PC-3 (cell line): ENCODE data around the gene AGAP1. TPM values are rescaled to one million over a fixed set of nuclear protein-coding genes. Genes with fewer than 3 reads are reported as not detected.

Experiments
- ATAC-seq: fragments of 200-7000 bp; cut with Tn5 transposase; 2 replicates; pipeline ENCODE4 v1.9.1; 2020; ENCODE audit warnings: mild to moderate bottlenecking, moderate library complexity
- BruUV-seq: library from RNA; stranded (reverse); fragments of 400-500 nt; replicated peaks from 2 replicates; lab custom pipeline; 2021; lab: Mats Ljungman, UMichigan
- CTCF ChIA-PET: fragments of 300-600 bp; sonication (Branson Sonifier 250); formaldehyde crosslinking; loops from one replicate; lab custom pipeline; 2022; ENCODE audit warnings: antibody characterized with exemption; lab: Charles Lee
- POLR2A ChIA-PET: fragments of 300-600 bp; sonication (Branson Sonifier 250); formaldehyde crosslinking; loops from one replicate; lab custom pipeline; 2022; ENCODE audit warnings: antibody characterized with exemption; ENCODE audit not compliant: unreplicated experiment; lab: Charles Lee
- DNase-seq: peaks from one replicate; pipeline ENCODE4 v3.0.0-alpha.2; 2015
- H2AFZ ChIP-seq: fragments of 300-600 bp; sonication (generic); 2 replicates; pipeline ENCODE4 v1.6.0; 2016; ENCODE audit warnings: antibody characterized with exemption, low read length
- H3F3A ChIP-seq: fragments of 300-600 bp; sonication (generic); one replicate; pipeline ENCODE4 v1.6.0; 2017; ENCODE audit warnings: antibody characterized with exemption, low read length, control low read depth, mild to moderate bottlenecking; ENCODE audit not compliant: unreplicated experiment
- H3K27ac ChIP-seq: fragments of 300-600 bp; sonication (generic); 2 replicates; pipeline ENCODE4 v1.5.1; 2016; ENCODE audit warnings: mild to moderate bottlenecking, low read length
- H3K27me3 ChIP-seq: fragments of 300-600 bp; sonication (generic); 2 replicates; pipeline ENCODE4 v1.6.1; 2016; ENCODE audit warnings: low read length, mixed read lengths
- H3K36me3 ChIP-seq: fragments of 300-600 bp; sonication (generic); 2 replicates; pipeline ENCODE4 v1.6.1; 2016; ENCODE audit warnings: low read depth, mixed run types, low read length, mixed read lengths
- H3K4me1 ChIP-seq: fragments of 300-600 bp; sonication (generic); 2 replicates; pipeline ENCODE4 v1.5.1; 2016; ENCODE audit warnings: low read length; ENCODE audit not compliant: insufficient read depth
- H3K4me2 ChIP-seq: fragments of 300-600 bp; sonication (generic); 2 replicates; pipeline ENCODE4 v1.6.0; 2016; ENCODE audit warnings: low read length
- H3K4me3 ChIP-seq: fragments of 300-600 bp; sonication (generic); 2 replicates; pipeline ENCODE4 v1.5.1; 2016; ENCODE audit warnings: mild to moderate bottlenecking, low read length, mixed read lengths
- H3K79me2 ChIP-seq: fragments of 300-600 bp; sonication (generic); 2 replicates; pipeline ENCODE4 v1.6.1; 2017; ENCODE audit warnings: low read length, mixed read lengths
- H3K9ac ChIP-seq: fragments of 300-600 bp; sonication (generic); 2 replicates; pipeline ENCODE4 v1.6.0; 2016; ENCODE audit warnings: mild to moderate bottlenecking, low read length
- H3K9me2 ChIP-seq: fragments of 300-600 bp; sonication (generic); replicated peaks from 2 replicates; pipeline ENCODE4 v1.6.1; 2016; ENCODE audit warnings: mixed run types, low read length, mixed read lengths
- H3K9me3 ChIP-seq: fragments of 300-600 bp; sonication (generic); 2 replicates; pipeline ENCODE4 v1.6.1; 2016; ENCODE audit warnings: low read length, mixed read lengths
- H4K20me1 ChIP-seq: fragments of 300-600 bp; sonication (generic); 2 replicates; pipeline ENCODE4 v1.6.1; 2016; ENCODE audit warnings: low read length, mixed read lengths
- CTCF ChIP-seq: fragments of 300-600 bp; sonication (generic); conservative IDR thresholded peaks from 2 replicates; pipeline ENCODE4 v1.5.1; 2017; ENCODE audit warnings: antibody characterized with exemption, low read depth, mild to moderate bottlenecking, low read length
- EZH2 ChIP-seq: fragments of 300-600 bp; sonication (generic); IDR thresholded peaks from one replicate; pipeline ENCODE4 v1.6.1; 2017; ENCODE audit warnings: antibody characterized with exemption, mild to moderate bottlenecking, low read length; ENCODE audit not compliant: unreplicated experiment
- EZH2phosphoT487 ChIP-seq: fragments of 300-600 bp; sonication (generic); IDR thresholded peaks from 2 replicates; pipeline ENCODE4 v1.6.1; 2018; ENCODE audit warnings: mild to moderate bottlenecking, antibody characterized with exemption, low read length, borderline replicate concordance
- intact Hi-C: fragments of 100-400 bp; cut with micrococcal nuclease; formaldehyde crosslinking; loops from 2 replicates; pipeline ENCODE4 v1.9.0; 2023
- total RNA-seq: library from RNA; depleted of rRNA; stranded (reverse); fragments of >200 nt; gene quantifications from 2 replicates; pipeline ENCODE4 v1.2.3, GENCODE V29; 2014

AGAP1 gene
- total RNA-seq, 1 experiment from 2014 or later: 31.0 TPM

GRCh38 chr2:235445116-235445515, 48.7 kb upstream of the AGAP1 start:
- no peaks in the 10 kb centered on the region for H3K79me2 ChIP-seq
- no peaks in the 10 kb centered on the region for H3F3A ChIP-seq
- ChIA-PET POLR2A (no interaction called here), CTCF (no interaction called here)
- H2AFZ ChIP-seq: no peak overlapping the region
- no peak overlapping the region for H3K9ac ChIP-seq
- H3K36me3 ChIP-seq: no peaks in the 10 kb centered on the region
- no peak for TF ChIP-seq EZH2
- no peak for TF ChIP-seq CTCF
- no peak for TF ChIP-seq EZH2phosphoT487
- no peak overlapping the region for H3K4me2 ChIP-seq
- intact Hi-C loops: no loop called here
- H3K27me3 ChIP-seq: no peaks in the 10 kb centered on the region
- no peak for DNase-seq
- BruUV-seq: no TSS peak
- no peak overlapping the region for H3K4me3 ChIP-seq
- H4K20me1 ChIP-seq: no peaks in the 10 kb centered on the region
- no peak overlapping the region for H3K27ac ChIP-seq
- ATAC-seq: no peak
- H3K4me1 ChIP-seq: no peaks in the 10 kb centered on the region
- no peaks in the 10 kb centered on the region; the same call in 1 of the 2 replicates for H3K9me3 ChIP-seq
- no peaks in the 10 kb centered on the region for H3K9me2 ChIP-seq

- no TSS peak for BruUV-seq
- intact Hi-C loops: no loop called here
- POLR2A ChIA-PET: no interaction called here
Observed at GRCh38 chr2:235446082-235446481, 47.8 kb upstream of the AGAP1 start.

More at GRCh38 chr2:235446082-235446481, 47.8 kb upstream of the AGAP1 start:
- ATAC-seq: no peak
- H2AFZ ChIP-seq: no peak overlapping the region
- no peaks in the 10 kb centered on the region for H3K36me3 ChIP-seq
- no peak overlapping the region for H3K4me2 ChIP-seq
- TF ChIP-seq EZH2phosphoT487: no peak
- TF ChIP-seq CTCF: no peak
- TF ChIP-seq EZH2: no peak
- no peak for DNase-seq
- H3F3A ChIP-seq: no peaks in the 10 kb centered on the region
- H3K27ac ChIP-seq: no peak overlapping the region
- H3K9me3 ChIP-seq: no peaks in the 10 kb centered on the region; the same call in 1 of the 2 replicates
- CTCF ChIA-PET: no interaction called here
- no peaks in the 10 kb centered on the region for H3K27me3 ChIP-seq
- no peaks in the 10 kb centered on the region for H4K20me1 ChIP-seq
- no peak overlapping the region for H3K9ac ChIP-seq
- no peaks in the 10 kb centered on the region for H3K4me1 ChIP-seq
- no peaks in the 10 kb centered on the region for H3K79me2 ChIP-seq
- H3K9me2 ChIP-seq: no peaks in the 10 kb centered on the region
- no peak overlapping the region for H3K4me3 ChIP-seq
